Cardiac septum (tissue), 1 donor: ENCODE data around the gene TNS1. TPM values are rescaled to one million over a fixed set of nuclear protein-coding genes. Genes with fewer than 3 reads are reported as not detected.
A peak's percentile ranks its signal among the peaks of the same experiment; 100 is the strongest.

ENCODE experiments used
- DNase-seq: peaks from one replicate; pipeline ENCODE4 v3.0.0-alpha.2; 2020; ENCODE audit warnings: low spot score
- intact Hi-C: fragments of 100-400 bp; cut with DNase I; formaldehyde crosslinking; loops from one replicate; pipeline ENCODE4 v1.14.0; 2022
- total RNA-seq: library from RNA; stranded (reverse); fragmentation: NEBNext Ultra II Directional; extraction: Animal tissue kit (Norgen Biotek cat#: 25700); gene quantifications from one replicate; pipeline ENCODE4 v1.2.1, GENCODE V29; 2021
- donor health status: DM: no; HTN: no; CAD: no.

The TNS1 gene
- total RNA-seq, 1 donor from 2014 or later = 870 TPM

- intact Hi-C loops = no loop called here
- DNase-seq = peak; percentile 85
Measured at GRCh38 chr2:218003981-218004419, 1.2 kb upstream of the TNS1 start.

GRCh38 chr2:218003281-218003944 is 618 bp upstream of the TNS1 start:
- DNase-seq = no peak
- intact Hi-C loops = no loop called here

GRCh38 chr2:218002143-218002844 is 501 bp downstream of the TNS1 start:
- DNase-seq = no peak
- intact Hi-C loops = no loop called here

- intact Hi-C loops = no loop called here
- no peak for DNase-seq
Measured at GRCh38 chr2:218001629-218002028, 1.2 kb downstream of the TNS1 start.

GRCh38 chr2:218000136-218000535 is 2.7 kb downstream of the TNS1 start:
- no peak for DNase-seq
- intact Hi-C loops = no loop called here

GRCh38 chr2:217999595-217999959 is 3.2 kb downstream of the TNS1 start:
- no peak for DNase-seq
- intact Hi-C loops = no loop called here

- intact Hi-C loops = no loop called here
- no peak for DNase-seq
Measured at GRCh38 chr2:217998926-217999594, 3.7 kb downstream of the TNS1 start.

- DNase-seq = no peak
Measured at GRCh38 chr2:217997510-217997909, 5.3 kb downstream of the TNS1 start.

GRCh38 chr2:217996361-217996760 is 6.4 kb downstream of the TNS1 start:
- DNase-seq = no peak

More at GRCh38 chr2:217997510-217997909, 5.3 kb downstream of the TNS1 start:
- intact Hi-C loops = no loop called here

GRCh38 chr2:217995731-217996231 is 7.0 kb downstream of the TNS1 start:
- DNase-seq = no peak
- intact Hi-C loops = loop anchor here (2.0 kb wide), 1 partner anchor 39 kb away; no protein-coding TSS in a partner anchor

More at GRCh38 chr2:217996361-217996760, 6.4 kb downstream of the TNS1 start:
- intact Hi-C loops = no loop called here

GRCh38 chr2:217994776-217995274 is 8.0 kb downstream of the TNS1 start:
- no peak for DNase-seq
- intact Hi-C loops = loop anchor here (2.0 kb wide), 1 partner anchor 40 kb away; no protein-coding TSS in a partner anchor

GRCh38 chr2:217993817-217994463 is 8.9 kb downstream of the TNS1 start:
- intact Hi-C loops = loop anchor here (2.0 kb wide), 1 partner anchor 41 kb away; no protein-coding TSS in a partner anchor
- no peak for DNase-seq

- intact Hi-C loops = no loop called here
- no peak for DNase-seq
Measured at GRCh38 chr2:217993138-217993537, 9.7 kb downstream of the TNS1 start.

- DNase-seq = no peak
- intact Hi-C loops = no loop called here
Measured at GRCh38 chr2:217992061-217992460, 10.7 kb downstream of the TNS1 start.

- peak; percentile 64 for DNase-seq
- intact Hi-C loops = no loop called here
Measured at GRCh38 chr2:217990791-217991465, 11.9 kb downstream of the TNS1 start.

GRCh38 chr2:217990389-217990788 is 12.4 kb downstream of the TNS1 start:
- intact Hi-C loops = no loop called here

GRCh38 chr2:217989221-217989948 is 13.4 kb downstream of the TNS1 start:
- peak; percentile 39 for DNase-seq
- intact Hi-C loops = loop anchor here (2.0 to 5.0 kb wide), 2 partner anchors 87 to 103 kb away; no protein-coding TSS in a partner anchor

More at GRCh38 chr2:217990389-217990788, 12.4 kb downstream of the TNS1 start:
- DNase-seq = peak; percentile 1

- peak; percentile 70 for DNase-seq
- intact Hi-C loops = loop anchor here (1.0 to 5.0 kb wide), 4 partner anchors 45 to 200 kb away; no protein-coding TSS in a partner anchor
Measured at GRCh38 chr2:217988840-217989204, 14.0 kb downstream of the TNS1 start.
